GM21390 (cell line): ENCODE data around the gene MIF4GD.
"Not testable (repeated sequence)": the region's sequence is repeated elsewhere in the genome, so short reads cannot be mapped to it uniquely, and the experiment has no call there.

Experiments
- ATAC-seq: cut with Tn5 transposase; IDR thresholded peaks from one replicate; pipeline ENCODE4 v1.9.1; 2021; ENCODE audit not compliant: unreplicated experiment

MIF4GD gene

GRCh38 chr17:75261336-75262111 is 9.5 kb downstream of the MIF4GD start, which contains the start of the genes GGA3 and MRPS7:
Gene GGA3, minus strand, starts transcription at chr17:75261606. Its CDS starts 19 bp downstream, at chr17:75261587.
Gene MRPS7, plus strand, starts transcription at chr17:75261879. Its CDS starts 22 bp downstream, at chr17:75261901.
- ATAC-seq = peak; percentile 91

DNA sequence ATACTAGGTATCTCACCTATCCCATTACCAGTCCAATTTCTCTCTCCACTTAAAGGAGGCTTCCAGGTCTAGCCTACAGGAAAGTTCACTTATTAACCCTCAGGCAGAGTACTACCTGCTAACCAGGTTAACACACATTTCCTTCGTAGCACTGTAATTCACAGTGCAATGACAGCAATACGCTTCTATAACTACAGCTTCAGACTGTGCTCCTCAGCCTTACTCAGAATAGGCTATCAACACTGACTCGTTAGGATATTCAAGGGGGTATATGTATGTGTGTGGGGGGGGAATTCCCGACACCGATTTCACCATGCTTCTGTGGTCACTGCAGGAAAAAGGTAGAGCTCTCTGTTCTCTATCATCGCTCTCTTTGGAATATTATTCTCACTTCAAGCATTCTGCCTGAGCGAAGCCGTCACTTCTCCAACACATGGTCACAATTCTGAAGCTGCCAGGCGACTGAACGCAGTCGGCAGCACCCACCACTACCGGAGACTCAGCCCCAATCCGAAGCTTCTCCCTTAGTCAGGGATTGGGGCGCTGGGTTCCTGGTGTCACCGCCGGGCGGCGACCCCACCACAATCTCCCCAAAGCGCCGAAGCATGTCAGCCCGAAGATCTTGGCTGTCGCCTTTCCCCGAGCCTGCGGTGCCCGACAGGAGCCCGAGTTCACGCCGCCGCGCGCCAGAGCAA is 10.2 kb downstream of the MIF4GD start:
- peak; percentile 22 for ATAC-seq

DNA sequence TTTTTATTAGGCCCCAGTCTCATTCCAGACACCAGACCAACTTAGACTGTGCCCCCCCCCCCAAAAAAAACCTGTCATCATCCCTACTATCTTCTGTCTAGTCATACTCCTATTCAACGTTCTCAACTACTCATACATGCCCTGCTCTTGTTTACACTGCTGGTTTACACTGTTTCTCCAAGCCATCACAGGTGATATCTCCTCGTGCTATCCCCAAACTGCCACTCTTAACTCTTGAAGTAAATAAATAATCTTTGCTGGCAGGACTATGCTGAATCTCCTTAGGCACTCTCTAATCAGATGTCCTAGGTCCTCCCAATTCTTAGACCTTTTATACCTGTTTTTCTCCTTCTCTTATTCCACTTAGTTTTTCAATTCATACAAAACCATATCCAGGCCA is 13.8 kb downstream of the MIF4GD start:
- not testable (repeated sequence) for ATAC-seq

DNA sequence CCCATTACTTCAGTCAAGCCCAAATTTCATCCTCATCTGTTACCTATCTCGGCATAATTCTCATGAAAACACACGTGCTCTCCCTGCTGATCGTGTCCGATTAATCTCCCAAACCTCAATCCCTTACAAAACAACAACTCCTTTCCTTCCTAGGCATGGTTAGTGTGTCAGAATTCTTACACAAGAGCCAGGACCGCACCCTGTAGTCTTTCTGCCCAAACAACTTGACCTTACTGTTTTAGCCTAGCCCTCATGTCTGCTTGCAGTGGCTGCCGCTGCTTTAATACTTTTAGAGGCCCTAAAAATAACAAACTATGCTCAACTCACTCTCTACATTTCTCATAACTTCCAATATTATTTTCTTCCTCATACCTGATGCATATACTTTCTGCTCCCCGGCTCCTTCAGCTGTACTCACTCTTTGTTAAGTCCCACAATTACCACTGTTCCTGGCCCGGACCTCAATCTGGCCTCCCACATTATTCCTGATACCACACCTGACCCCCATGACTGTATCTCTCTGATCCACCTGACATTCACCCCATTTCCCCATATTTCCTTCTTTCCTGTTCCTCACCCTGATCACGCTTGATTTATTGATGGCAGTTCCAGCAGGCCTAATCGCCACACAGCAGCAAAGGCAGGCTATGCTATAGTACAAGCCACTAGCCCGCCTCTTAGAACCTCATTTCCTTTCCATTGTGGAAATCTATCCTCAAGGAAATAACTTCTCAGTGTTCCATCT is 14.9 kb downstream of the MIF4GD start:
- ATAC-seq = not testable (repeated sequence)

DNA sequence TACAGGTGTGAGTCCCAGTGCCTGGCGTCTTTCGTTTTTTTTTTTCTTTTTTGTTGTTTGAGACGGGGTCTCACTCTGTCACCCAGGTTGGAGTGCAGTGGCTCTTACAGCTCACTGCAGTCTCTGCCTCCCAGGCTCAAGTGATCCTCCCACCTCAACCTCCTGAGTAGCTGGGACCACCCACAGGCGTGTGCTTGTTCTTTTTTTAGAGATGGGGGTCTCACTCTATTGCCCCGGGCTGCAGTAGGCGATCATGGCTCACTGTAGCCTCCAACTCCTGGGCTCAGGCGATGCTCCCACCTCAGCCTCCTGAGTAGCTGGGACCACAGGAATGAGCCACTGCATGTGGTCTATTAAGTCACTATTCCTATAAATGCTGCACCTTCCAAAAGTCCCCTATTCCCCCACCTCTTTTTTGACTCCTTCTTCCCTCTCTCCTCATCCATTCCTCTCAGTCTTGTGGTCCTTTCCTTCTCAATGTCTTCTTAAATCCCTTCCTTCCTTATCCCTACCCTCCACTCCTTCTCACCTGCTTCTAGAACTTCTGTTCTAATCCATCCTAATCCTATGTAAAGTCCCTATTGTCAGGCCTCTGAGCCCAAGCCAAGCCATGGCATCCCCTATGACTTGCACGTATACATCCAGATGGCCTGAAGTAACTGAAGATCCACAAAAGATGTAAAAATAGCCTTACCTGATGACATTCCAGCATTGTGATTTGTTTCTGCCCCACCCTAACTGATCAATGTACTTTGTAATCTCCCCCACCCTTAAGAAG is 18.8 kb downstream of the MIF4GD start:
- ATAC-seq = no peak

GRCh38 chr17:75250009-75250471 is 21.0 kb downstream of the MIF4GD start:
- ATAC-seq = peak; percentile 91

GRCh38 chr17:75249564-75249963 is 21.5 kb downstream of the MIF4GD start:
- no peak for ATAC-seq

DNA sequence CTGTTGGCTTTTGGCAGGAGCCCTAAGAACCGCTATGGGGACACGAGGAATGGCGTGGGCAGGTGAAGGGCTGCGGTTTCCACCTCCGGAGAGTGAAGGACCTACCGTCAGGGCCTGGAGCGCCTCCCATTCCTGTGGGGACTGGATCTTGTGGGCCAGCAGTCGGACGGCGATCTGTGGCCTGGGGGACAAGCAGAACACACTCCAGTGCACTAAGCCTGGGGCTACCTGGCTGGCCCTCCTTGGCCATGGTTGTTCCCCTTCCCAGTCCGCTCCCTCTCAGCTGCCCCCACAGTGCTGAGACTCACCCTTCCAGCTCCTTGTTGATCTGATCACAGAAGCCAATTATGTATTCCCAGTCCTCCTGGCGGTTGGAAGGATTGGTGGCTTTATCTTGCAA is 24.6 kb downstream of the MIF4GD start:
- ATAC-seq = no peak

- ATAC-seq = no peak
Observed at GRCh38 chr17:75245011-75245410, 26.0 kb downstream of the MIF4GD start.

DNA sequence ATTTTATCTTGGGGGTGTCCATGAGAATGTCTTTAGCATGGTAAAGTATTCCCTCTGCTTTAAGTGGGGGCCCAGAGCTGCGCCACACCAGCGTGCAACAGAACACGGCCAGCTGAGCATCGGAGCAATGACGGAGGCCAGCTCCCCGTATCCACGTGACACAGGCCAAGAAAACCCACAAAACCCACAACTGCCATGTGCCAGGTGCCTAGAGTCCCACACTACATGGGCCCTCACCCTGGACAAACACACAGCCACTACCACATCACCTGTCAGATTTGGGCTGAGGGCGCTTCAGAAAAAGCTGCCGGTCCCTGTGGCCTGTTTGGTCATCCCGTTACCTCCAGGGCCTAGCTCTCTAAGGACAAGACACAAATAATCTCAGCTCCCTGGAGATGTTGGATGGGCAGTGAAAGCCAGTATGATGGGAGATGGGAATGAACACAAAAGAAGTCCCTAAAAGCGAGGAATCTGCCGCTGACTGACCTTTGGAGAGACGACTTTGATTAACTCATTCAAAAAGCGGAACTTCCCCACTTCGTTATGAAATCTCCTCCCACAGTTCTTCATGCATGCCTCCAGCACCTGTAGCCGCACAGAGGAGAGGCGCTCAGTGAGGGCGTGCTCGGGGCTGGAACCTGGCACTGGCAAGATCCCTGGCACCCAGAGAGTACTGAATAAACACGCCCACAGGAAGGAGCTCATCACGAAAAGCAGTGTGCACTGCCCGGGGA is 26.7 kb downstream of the MIF4GD start:
- ATAC-seq = no peak

DNA sequence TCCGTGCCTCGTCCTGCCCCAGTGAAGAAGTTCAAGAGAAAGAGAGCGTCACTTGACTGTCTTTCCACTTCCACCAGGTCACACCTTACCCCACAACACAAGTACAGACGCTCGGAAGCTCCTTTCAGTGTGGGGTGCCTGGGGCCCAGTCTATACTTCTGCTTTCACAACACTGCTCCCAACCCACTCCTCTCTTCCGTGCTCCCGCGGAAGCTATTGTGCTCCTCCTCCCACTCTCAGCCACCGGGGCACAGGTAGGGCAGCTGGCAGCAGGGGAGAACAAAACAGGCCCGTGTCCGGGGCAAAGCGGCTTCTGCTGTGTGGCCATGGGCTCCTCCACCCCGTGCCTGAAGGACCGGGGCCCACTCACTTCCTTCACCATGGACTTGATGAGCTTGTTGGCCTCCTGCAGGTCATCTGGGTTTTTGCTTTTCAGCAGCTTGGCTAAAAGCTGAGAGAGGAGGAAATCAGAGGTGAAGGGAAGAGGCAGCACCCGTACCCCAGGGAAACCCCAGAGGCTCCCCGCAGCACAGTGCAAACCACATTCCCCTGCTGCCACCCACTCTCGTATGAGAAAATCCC is 28.5 kb downstream of the MIF4GD start:
- no peak for ATAC-seq

- ATAC-seq = no peak
Observed at GRCh38 chr17:75241996-75242460, 29.0 kb downstream of the MIF4GD start.

GRCh38 chr17:75241502-75241901 is 29.5 kb downstream of the MIF4GD start:
- no peak for ATAC-seq

GRCh38 chr17:75241143-75241430 is 29.9 kb downstream of the MIF4GD start:
- ATAC-seq = no peak

DNA sequence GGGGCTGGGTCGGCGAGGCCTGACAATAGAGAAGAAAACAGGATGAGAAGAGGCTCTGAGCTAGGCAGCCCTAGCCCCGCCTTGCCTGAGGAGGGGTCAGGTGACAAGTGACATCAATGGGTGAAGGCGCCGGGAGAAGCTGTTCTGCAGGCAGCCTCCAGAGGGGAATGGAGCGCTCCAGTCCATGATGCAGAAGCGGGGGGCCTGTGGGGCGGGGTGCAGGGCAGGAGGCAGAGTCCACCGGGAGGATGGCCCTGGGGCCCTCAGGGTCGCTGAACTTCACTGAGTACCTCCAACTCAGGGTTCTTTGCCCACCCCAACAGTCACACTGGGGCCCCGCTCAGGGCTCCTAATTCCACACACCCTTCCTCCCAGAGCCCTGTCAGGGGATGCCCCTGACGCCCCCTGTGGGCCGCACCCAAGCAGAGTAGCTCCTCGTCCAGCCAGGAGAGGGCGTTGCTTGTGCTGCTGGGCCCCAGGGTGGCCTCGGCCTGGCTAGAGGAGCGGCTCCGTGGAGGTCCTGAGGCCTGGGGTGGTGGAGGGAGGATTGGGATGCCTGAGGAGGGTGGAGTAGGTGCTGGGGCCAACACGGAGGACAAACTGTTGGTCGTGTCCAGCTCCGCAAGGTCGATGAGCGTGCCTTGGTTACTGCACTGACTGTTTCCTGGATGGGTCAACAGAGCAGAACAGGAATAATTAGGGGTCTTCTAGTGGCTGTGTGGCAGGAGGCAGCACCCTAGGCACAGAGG is 30.5 kb downstream of the MIF4GD start:
- ATAC-seq = no peak

DNA sequence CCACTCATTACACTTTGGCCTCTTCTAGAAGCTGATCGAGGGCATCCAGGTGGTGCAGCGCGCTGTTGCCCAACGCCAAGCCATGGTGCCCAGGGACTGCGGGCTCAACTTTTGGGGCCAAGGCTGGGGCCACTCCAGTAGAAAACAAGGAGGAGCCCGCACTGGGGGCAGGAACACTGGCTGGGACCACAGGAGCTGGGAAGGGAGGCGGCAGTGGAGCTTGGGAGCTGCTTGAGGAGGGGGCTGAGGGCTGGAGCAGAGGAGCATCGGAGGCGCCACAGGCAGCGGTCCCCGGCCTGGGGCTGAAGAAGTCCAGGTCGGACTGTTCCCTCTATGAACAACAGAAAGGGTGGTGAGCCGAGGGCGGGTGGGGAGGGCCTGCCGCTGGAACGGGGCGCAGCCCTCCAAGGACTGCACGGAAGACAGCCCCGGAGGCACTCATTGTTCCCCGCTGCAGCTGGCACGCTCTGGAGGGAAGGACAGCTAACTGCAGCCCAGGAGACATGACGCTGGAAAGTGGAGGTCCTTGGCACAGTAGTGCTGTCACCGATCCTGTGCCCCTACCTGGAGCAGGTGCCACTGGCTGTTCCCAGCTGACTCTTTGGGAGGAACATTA is 31.1 kb downstream of the MIF4GD start:
- ATAC-seq = no peak

- no peak for ATAC-seq
Observed at GRCh38 chr17:75239214-75239613, 31.8 kb downstream of the MIF4GD start.

GRCh38 chr17:75238684-75239191 is 32.3 kb downstream of the MIF4GD start:
- ATAC-seq = no peak
